Measurements from ENCODE around the gene ARHGEF17.

DNA sequence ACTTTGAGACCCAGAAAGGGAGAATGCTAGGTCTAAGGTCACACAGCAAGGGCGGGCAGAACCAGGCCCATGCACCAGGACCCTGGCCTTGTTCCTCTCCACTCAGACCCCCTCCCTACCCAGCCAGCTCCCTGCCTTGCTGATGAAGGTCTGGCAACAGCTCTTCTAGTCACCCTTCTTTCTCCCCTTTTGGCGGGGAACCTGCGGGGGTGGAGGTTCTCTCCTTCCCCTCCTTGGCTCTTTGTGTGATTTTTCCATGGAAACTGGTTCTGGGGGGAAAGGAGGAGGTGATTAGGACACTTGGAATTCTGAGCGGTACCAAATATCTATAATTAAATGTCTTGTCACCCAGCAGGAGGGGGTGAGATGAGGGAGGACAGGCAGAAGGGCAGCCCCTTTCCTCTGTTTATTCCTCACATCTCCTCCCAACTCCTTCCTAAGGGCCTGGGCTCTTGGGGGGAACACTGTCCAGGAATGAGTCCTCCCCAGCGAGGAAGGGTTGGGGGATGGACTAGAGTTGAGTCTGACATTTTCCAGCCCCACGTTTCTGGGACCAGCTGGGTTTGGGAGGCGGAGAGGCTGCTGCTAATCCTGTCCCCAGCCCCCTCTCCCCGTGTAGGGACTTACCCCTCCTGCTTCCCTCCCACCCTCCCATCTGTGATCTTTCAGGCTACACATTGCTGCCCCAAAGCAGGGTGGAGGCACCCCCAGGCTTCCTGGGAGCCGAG is 7.4 kb downstream of the ARHGEF17 start:
- TF ChIP-seq EZH2 (IDR thresholded peaks at IDR 0.05; ENCODE audit: insufficient read depth, poor library complexity, severe bottlenecking): no peak
- no peak for TF ChIP-seq EZH2phosphoT487 (IDR thresholded peaks at IDR 0.05; ENCODE audit: insufficient read depth, low read depth)

Measured in GM23248 (cell line).